ENCODE results near the gene ADRM1.

The ADRM1 gene

GRCh38 chr20:62280303-62280702, 22.5 kb upstream of the ADRM1 start:
- no peak overlapping the region for H3K4me3 ChIP-seq (ENCODE audit: low read depth, low read length)
- TF ChIP-seq CTCF (IDR thresholded peaks at IDR 0.05; ENCODE audit: low read depth, low read length) = no peak

GRCh38 chr20:62281161-62281933, 21.4 kb upstream of the ADRM1 start:
- no peak overlapping the region for H3K4me3 ChIP-seq (ENCODE audit: low read depth, low read length)
- TF ChIP-seq CTCF (IDR thresholded peaks at IDR 0.05; ENCODE audit: low read depth, low read length) = no peak

GRCh38 chr20:62282103-62282502, 20.7 kb upstream of the ADRM1 start:
- H3K4me3 ChIP-seq (ENCODE audit: low read depth, low read length) = no peak overlapping the region
- no peak for TF ChIP-seq CTCF (IDR thresholded peaks at IDR 0.05; ENCODE audit: low read depth, low read length)

GRCh38 chr20:62282877-62283503, 19.8 kb upstream of the ADRM1 start:
- H3K4me3 ChIP-seq (ENCODE audit: low read depth, low read length) = no peak overlapping the region
- TF ChIP-seq CTCF (IDR thresholded peaks at IDR 0.05; ENCODE audit: low read depth, low read length) = no peak

- TF ChIP-seq CTCF (IDR thresholded peaks at IDR 0.05; ENCODE audit: low read depth, low read length) = no peak
Measured at GRCh38 chr20:62284448-62284847, 18.3 kb upstream of the ADRM1 start.

GRCh38 chr20:62285151-62285550, 17.6 kb upstream of the ADRM1 start:
- no peak for TF ChIP-seq CTCF (IDR thresholded peaks at IDR 0.05; ENCODE audit: low read depth, low read length)

More at GRCh38 chr20:62284448-62284847, 18.3 kb upstream of the ADRM1 start:
- no peak overlapping the region for H3K4me3 ChIP-seq (ENCODE audit: low read depth, low read length)

GRCh38 chr20:62285722-62286121, 17.1 kb upstream of the ADRM1 start:
- no peak overlapping the region for H3K4me3 ChIP-seq (ENCODE audit: low read depth, low read length)
- TF ChIP-seq CTCF (IDR thresholded peaks at IDR 0.05; ENCODE audit: low read depth, low read length) = no peak

More at GRCh38 chr20:62285151-62285550, 17.6 kb upstream of the ADRM1 start:
- no peak overlapping the region for H3K4me3 ChIP-seq (ENCODE audit: low read depth, low read length)

All from WI38 (cell line).